Heart left ventricle (tissue), 13 donors: ENCODE measurements around the gene FOXK1.

Experiments
- CTCF ChIP-seq, 12 donors: fragments of 200-600 bp; sonication (generic) in 4 of 12; IDR thresholded peaks; one replicate each; pipeline versions ENCODE4 v1.5.0 to v1.8.0; 2018 to 2022; ENCODE audit warnings: antibody characterized with exemption in 12 of 12, mild to moderate bottlenecking in 5 of 12
- POLR2A ChIP-seq, 2 donors: fragments of 450-650 bp; IDR thresholded peaks; one replicate each; pipeline ENCODE4 v1.6.1; 2017; ENCODE audit warnings: antibody characterized with exemption in 2 of 2, mild to moderate bottlenecking in 2 of 2, moderate library complexity in 2 of 2
- donor health status: ischemic (EF 13 %, LVEDD 7.1; RV severe dilation, severe dysfunction).
- donor health status: DM: no; HTN: yes; CAD: no.
- donor health status: DM: no; HTN: no; CAD: no.
- donor health status: ischemic (EF 25% LVEDD 6.9; RV normal size, moderate dysfunction).
- donor health status: ischemic (EF 25% LVEDD 5.7; RV mildly dilated, moderate dysfunction).
- donor health status: ischemic (EF 35%, LVEDD 5.7; RV mildly dilated, moderate dysfunction).
- donor health status: nonischemic (EF 11% LVEDD 7.7; RV severe dilation, severe dysfunction).
- donor health status: DM: yes; HTN: yes; CAD: no.
- donor health status: PGD.
- donor health status: ischemic (EF 29% LVEDD 5.4; RV normal size, mild dysfunction).
- donor health status: nonischemic (EF 23%, LVEDD 6.1; RV moderate dilation, normal function).

- no peak for TF ChIP-seq CTCF (IDR thresholded peaks at IDR 0.05)
- TF ChIP-seq POLR2A (IDR thresholded peaks at IDR 0.05) = no peak
Observed at GRCh38 chr7:4729266-4729665, 47.2 kb downstream of the FOXK1 start.
